Loucy (cell line): ENCODE measurements around the gene CFAP410.

Experiments
- EZH2phosphoT487 ChIP-seq: fragments of 200-600 bp; IDR thresholded peaks from 2 replicates; pipeline ENCODE4 v1.6.1; 2018; ENCODE audit warnings: antibody characterized with exemption, mild to moderate bottlenecking, moderate library complexity, borderline replicate concordance
- TF ChIP-seq, protein P1 (sequence below): fragments of 200-600 bp; sonication (generic); conservative IDR thresholded peaks from 2 replicates; pipeline ENCODE4 v1.5.1; 2014; ENCODE audit warnings: mild to moderate bottlenecking, antibody characterized with exemption, low read length

DNA sequence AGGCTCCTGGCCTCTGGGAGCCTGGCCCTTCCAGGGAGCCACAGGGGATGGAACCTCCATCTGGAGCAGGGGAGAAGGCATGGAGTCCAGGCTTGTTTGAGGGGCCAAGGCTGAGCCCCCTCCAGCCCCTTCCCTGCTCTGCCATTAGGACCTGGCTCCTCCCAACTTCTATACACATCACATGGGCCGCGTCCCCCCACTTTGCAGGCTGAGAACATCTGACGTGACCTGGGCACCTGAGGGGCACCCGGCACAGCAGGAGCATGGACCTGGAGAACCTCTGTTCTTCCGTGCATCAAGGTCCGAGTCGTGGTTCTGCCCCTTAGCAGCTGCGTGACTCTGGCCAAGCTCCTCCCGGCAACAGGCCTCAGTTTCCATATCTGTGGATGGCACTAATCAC, 57.4 kb downstream of the CFAP410 start:
- TF ChIP-seq, protein P1, sequence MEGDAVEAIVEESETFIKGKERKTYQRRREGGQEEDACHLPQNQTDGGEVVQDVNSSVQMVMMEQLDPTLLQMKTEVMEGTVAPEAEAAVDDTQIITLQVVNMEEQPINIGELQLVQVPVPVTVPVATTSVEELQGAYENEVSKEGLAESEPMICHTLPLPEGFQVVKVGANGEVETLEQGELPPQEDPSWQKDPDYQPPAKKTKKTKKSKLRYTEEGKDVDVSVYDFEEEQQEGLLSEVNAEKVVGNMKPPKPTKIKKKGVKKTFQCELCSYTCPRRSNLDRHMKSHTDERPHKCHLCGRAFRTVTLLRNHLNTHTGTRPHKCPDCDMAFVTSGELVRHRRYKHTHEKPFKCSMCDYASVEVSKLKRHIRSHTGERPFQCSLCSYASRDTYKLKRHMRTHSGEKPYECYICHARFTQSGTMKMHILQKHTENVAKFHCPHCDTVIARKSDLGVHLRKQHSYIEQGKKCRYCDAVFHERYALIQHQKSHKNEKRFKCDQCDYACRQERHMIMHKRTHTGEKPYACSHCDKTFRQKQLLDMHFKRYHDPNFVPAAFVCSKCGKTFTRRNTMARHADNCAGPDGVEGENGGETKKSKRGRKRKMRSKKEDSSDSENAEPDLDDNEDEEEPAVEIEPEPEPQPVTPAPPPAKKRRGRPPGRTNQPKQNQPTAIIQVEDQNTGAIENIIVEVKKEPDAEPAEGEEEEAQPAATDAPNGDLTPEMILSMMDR, result no peak
- no peak for TF ChIP-seq EZH2phosphoT487
